OCI-LY1 (cell line): ENCODE results near the gene HLCS.

Experiments used
- H2AFZ ChIP-seq: fragments of 200-600 bp; sonication (generic), shearing (Covaris generic); 2 replicates; pipeline ENCODE4 v1.6.0; 2014; ENCODE audit warnings: antibody characterized with exemption, mild to moderate bottlenecking, low read length
- H3F3A ChIP-seq: fragments of 200-600 bp; sonication (generic), shearing (Covaris generic); 2 replicates; pipeline ENCODE4 v1.6.0; 2014; ENCODE audit warnings: mild to moderate bottlenecking, antibody characterized with exemption, low read length, moderate library complexity; ENCODE audit not compliant: insufficient read depth
- H3K27ac ChIP-seq: fragments of 200-600 bp; sonication (generic); 2 replicates; pipeline ENCODE4 v1.5.1; 2014; ENCODE audit warnings: low read length, mixed run types, mild to moderate bottlenecking, low read depth; ENCODE audit not compliant: poor library complexity, severe bottlenecking
- H3K27me3 ChIP-seq: fragments of 200-600 bp; sonication (generic); 2 replicates; pipeline ENCODE4 v1.6.0; 2014; ENCODE audit warnings: antibody characterized with exemption, mild to moderate bottlenecking, low read length, moderate library complexity; ENCODE audit not compliant: insufficient read depth
- H3K36me3 ChIP-seq: fragments of 200-600 bp; sonication (generic); 2 replicates; pipeline ENCODE4 v1.6.1; 2014; ENCODE audit warnings: mild to moderate bottlenecking, antibody characterized with exemption, low read length, moderate library complexity, mixed read lengths; ENCODE audit not compliant: insufficient read depth
- H3K4me1 ChIP-seq: fragments of 200-600 bp; sonication (generic); 2 replicates; pipeline ENCODE4 v1.5.1; 2014; ENCODE audit warnings: mild to moderate bottlenecking, low read length, moderate library complexity; ENCODE audit not compliant: insufficient read depth, severe bottlenecking
- H3K4me2 ChIP-seq: fragments of 200-600 bp; sonication (generic), shearing (Covaris generic); 2 replicates; pipeline ENCODE4 v1.6.1; 2014; ENCODE audit warnings: low read length
- H3K4me3 ChIP-seq: fragments of 200-600 bp; sonication (generic); 2 replicates; pipeline ENCODE4 v1.5.1; 2014; ENCODE audit warnings: low read length, low read depth, mild to moderate bottlenecking, mixed read lengths; ENCODE audit not compliant: poor library complexity, severe bottlenecking
- H3K79me2 ChIP-seq: fragments of 200-600 bp; shearing (Covaris generic); 2 replicates; pipeline ENCODE4 v1.6.1; 2016; ENCODE audit warnings: mixed run types, low read length, mixed read lengths; ENCODE audit not compliant: insufficient read depth
- H3K9ac ChIP-seq: fragments of 200-600 bp; sonication (generic), shearing (Covaris generic); 2 replicates; pipeline ENCODE4 v1.6.1; 2014; ENCODE audit warnings: mild to moderate bottlenecking, low read length, mixed read lengths
- H3K9me2 ChIP-seq: fragments of 200-600 bp; sonication (generic), shearing (Covaris generic); 2 replicates; pipeline ENCODE4 v1.6.1; 2014; ENCODE audit warnings: low read depth, mild to moderate bottlenecking, low read length, mixed read lengths
- H3K9me3 ChIP-seq: fragments of 200-600 bp; shearing (Covaris generic); 2 replicates; pipeline ENCODE4 v1.6.1; 2014; ENCODE audit warnings: low read length, mixed read lengths
- H4K20me1 ChIP-seq: fragments of 200-600 bp; sonication (generic), shearing (Covaris generic); 2 replicates; pipeline ENCODE4 v1.6.0; 2016; ENCODE audit warnings: mild to moderate bottlenecking, low read length; ENCODE audit not compliant: insufficient read depth
- EZH2 ChIP-seq: fragments of 200-600 bp; sonication (generic), shearing (Covaris generic); IDR thresholded peaks from 2 replicates; pipeline ENCODE4 v1.8.0; 2017; ENCODE audit warnings: borderline replicate concordance, mixed run types, mild to moderate bottlenecking, antibody characterized with exemption, low read length, moderate library complexity, mixed read lengths
- TF ChIP-seq, protein P1 (sequence below): fragments of 200-600 bp; sonication (generic), shearing (Covaris generic); IDR thresholded peaks from 2 replicates; pipeline ENCODE4 v1.5.1; 2017; ENCODE audit warnings: mild to moderate bottlenecking, antibody characterized with exemption, low read length, moderate library complexity, mixed read lengths

Gene HLCS

DNA sequence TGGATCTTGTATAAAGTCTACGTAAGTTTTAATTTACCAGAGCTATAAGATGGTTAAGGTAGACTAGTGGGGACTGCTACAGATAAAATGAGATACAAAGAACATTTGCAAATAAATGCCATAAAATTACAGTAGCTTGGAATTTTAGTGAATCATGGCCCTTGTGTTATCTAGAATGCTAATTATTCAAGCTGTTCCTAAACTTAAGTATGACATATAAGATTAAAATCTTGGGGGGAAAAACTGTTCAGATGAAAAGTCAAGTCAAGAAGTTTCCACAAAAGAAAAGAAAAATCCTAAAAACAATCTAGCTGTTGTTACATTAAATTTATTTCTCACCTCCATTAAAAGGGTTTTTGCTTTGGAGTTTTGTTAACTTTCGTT lies 215.9 kb downstream of the HLCS start:
- no peaks in the 10 kb centered on the region for H4K20me1 ChIP-seq
- TF ChIP-seq, protein P1, sequence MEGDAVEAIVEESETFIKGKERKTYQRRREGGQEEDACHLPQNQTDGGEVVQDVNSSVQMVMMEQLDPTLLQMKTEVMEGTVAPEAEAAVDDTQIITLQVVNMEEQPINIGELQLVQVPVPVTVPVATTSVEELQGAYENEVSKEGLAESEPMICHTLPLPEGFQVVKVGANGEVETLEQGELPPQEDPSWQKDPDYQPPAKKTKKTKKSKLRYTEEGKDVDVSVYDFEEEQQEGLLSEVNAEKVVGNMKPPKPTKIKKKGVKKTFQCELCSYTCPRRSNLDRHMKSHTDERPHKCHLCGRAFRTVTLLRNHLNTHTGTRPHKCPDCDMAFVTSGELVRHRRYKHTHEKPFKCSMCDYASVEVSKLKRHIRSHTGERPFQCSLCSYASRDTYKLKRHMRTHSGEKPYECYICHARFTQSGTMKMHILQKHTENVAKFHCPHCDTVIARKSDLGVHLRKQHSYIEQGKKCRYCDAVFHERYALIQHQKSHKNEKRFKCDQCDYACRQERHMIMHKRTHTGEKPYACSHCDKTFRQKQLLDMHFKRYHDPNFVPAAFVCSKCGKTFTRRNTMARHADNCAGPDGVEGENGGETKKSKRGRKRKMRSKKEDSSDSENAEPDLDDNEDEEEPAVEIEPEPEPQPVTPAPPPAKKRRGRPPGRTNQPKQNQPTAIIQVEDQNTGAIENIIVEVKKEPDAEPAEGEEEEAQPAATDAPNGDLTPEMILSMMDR, result no peak
- no peak for TF ChIP-seq EZH2
- H3K4me1 ChIP-seq, result no peaks in the 10 kb centered on the region
- no peak overlapping the region for H3K4me2 ChIP-seq
- no peaks in the 10 kb centered on the region for H3K9me2 ChIP-seq
- H3K36me3 ChIP-seq, result no peaks in the 10 kb centered on the region
- no peaks in the 10 kb centered on the region for H3K79me2 ChIP-seq
- H3K4me3 ChIP-seq, result no peak overlapping the region
- H3F3A ChIP-seq, result no peaks in the 10 kb centered on the region
- H3K9me3 ChIP-seq, result no peaks in the 10 kb centered on the region
- no peak overlapping the region for H3K9ac ChIP-seq
- no peaks in the 10 kb centered on the region for H3K27me3 ChIP-seq
- H2AFZ ChIP-seq, result no peak overlapping the region
- H3K27ac ChIP-seq, result no peak overlapping the region

DNA sequence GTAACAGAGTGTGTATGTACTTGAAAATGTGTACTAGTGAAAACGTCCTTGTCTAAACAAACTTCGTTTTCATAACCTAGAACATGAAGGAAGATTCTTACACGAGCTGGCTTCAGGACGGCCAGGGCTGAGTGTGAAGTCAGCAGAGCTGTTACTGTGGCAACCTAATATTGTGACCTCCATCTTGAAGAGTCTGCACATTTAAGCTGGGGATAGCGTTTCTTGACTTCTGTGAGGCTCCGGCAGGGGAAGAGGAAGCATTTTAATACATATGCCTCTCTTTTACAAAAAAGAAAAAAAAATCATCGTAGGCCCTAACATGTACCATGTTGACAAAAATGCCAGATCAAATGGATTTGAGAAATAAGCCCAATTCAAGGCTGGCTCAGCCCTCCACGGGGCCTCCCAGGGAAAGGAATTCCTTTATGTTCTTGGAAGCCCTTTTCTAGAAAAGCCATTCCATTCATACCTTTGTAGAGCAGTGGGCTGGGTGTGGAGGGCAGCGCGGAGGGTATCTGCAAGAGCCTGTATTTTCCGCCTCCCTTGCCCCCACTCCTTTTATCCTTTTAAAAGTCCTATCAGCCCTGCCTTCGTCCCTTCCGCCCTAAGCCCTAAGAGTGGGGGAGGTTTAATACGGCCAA lies 216.4 kb downstream of the HLCS start:
- H3K36me3 ChIP-seq, result no peaks in the 10 kb centered on the region
- H3K27ac ChIP-seq, result no peak overlapping the region
- no peak overlapping the region for H3K4me2 ChIP-seq
- H2AFZ ChIP-seq, result no peak overlapping the region
- no peak overlapping the region for H3K9ac ChIP-seq
- no peaks in the 10 kb centered on the region for H3K4me1 ChIP-seq
- TF ChIP-seq EZH2, result no peak
- TF ChIP-seq, protein P1, result no peak
- H3K9me3 ChIP-seq, result no peaks in the 10 kb centered on the region
- no peaks in the 10 kb centered on the region for H4K20me1 ChIP-seq
- H3K9me2 ChIP-seq, result no peaks in the 10 kb centered on the region
- no peaks in the 10 kb centered on the region for H3K27me3 ChIP-seq
- no peaks in the 10 kb centered on the region for H3K79me2 ChIP-seq
- H3K4me3 ChIP-seq, result no peak overlapping the region
- H3F3A ChIP-seq, result no peaks in the 10 kb centered on the region

DNA sequence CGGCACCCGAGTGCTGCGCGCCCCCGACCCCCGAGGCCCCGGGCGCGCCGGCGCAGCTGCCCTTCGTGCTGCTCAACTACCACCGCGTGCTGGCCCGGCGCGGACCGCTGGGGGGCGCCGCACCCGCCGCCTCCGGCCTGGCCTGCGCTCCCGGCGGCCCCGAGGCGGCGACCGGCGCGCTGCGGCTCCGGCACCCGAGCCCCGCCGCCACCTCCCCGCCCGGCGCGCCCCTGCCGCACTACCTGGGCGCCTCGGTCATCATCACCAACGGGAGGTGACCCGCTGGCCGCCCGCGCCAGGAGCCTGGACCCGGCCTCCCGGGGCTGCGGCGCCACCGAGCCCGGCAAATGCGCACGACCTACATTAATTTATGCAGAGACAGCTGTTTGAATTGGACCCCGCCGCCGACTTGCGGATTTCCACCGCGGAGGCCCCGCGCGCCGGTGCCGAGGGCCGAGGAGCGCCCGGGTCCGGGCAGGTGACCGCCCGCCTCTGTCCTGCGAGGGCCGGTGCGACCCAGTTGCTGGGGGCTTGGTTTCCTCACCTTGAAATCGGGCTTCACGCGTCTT lies 218.6 kb downstream of the HLCS start:
- Histone ChIP-seq H3K4me1 (no peaks in the 10 kb centered on the region), H3K27ac (no peak overlapping the region), H3K79me2 (no peaks in the 10 kb centered on the region), H3K9me2 (no peaks in the 10 kb centered on the region), H3K36me3 (no peaks in the 10 kb centered on the region), H4K20me1 (no peaks in the 10 kb centered on the region), H3K4me2 (no peak overlapping the region), H3K27me3 (no peaks in the 10 kb centered on the region), H3K9ac (no peak overlapping the region), H2AFZ (no peak overlapping the region), H3K9me3 (no peaks in the 10 kb centered on the region), H3F3A (no peaks in the 10 kb centered on the region), H3K4me3 (no peak overlapping the region)
- TF ChIP-seq EZH2, result no peak
- TF ChIP-seq, protein P1, result no peak
